GM23338 (cell line): ENCODE data around the gene BSND. TPM values are rescaled to one million over a fixed set of nuclear protein-coding genes. Genes with fewer than 3 reads are reported as not detected.

Experiments
- ATAC-seq: fragments of 200-7000 bp; cut with Tn5 transposase; 3 replicates; pipeline ENCODE4 v1.9.1; 2020
- DNase-seq: peaks from one replicate; pipeline ENCODE4 v3.0.0-alpha.2; 2015; ENCODE audit warnings: low spot score
- H2AFZ ChIP-seq: fragments of 200-600 bp; sonication (generic); 2 replicates; pipeline ENCODE4 v1.8.0; 2016; ENCODE audit warnings: antibody characterized with exemption, mild to moderate bottlenecking, moderate library complexity
- H3F3A ChIP-seq: fragments of 200-600 bp; sonication (generic); replicated peaks from 2 replicates; pipeline ENCODE4 v1.8.0; 2017; ENCODE audit warnings: antibody characterized with exemption, mixed run types, low read depth
- H3K27ac ChIP-seq: fragments of 200-600 bp; sonication (generic); 2 replicates; pipeline ENCODE4 v1.6.1; 2016; ENCODE audit warnings: low read depth
- H3K27me3 ChIP-seq: fragments of 200-600 bp; sonication (generic); 2 replicates; pipeline ENCODE4 v1.8.0; 2016; ENCODE audit warnings: mild to moderate bottlenecking, mixed run types, moderate library complexity; ENCODE audit not compliant: insufficient read depth
- H3K36me3 ChIP-seq: fragments of 200-600 bp; sonication (generic); 2 replicates; pipeline ENCODE4 v1.8.0; 2016; ENCODE audit warnings: mild to moderate bottlenecking; ENCODE audit not compliant: insufficient read depth
- H3K4me1 ChIP-seq: fragments of 200-600 bp; sonication (generic); 2 replicates; pipeline ENCODE4 v1.8.0; 2016; ENCODE audit warnings: mild to moderate bottlenecking, moderate library complexity; ENCODE audit not compliant: insufficient read depth
- H3K4me2 ChIP-seq: fragments of 200-600 bp; sonication (generic); 2 replicates; pipeline ENCODE4 v1.7.1; 2017; ENCODE audit warnings: mixed run types
- H3K4me3 ChIP-seq: fragments of 200-600 bp; sonication (generic); 2 replicates; pipeline ENCODE4 v1.6.1; 2016; ENCODE audit warnings: mixed run types
- H3K79me2 ChIP-seq: fragments of 200-600 bp; sonication (generic); replicated peaks from 2 replicates; pipeline ENCODE4 v1.8.0; 2017; ENCODE audit warnings: mild to moderate bottlenecking; ENCODE audit not compliant: insufficient read depth
- H3K9me2 ChIP-seq: fragments of 200-600 bp; sonication (generic); 2 replicates; pipeline ENCODE4 v1.8.0; 2017; ENCODE audit not compliant: insufficient read depth
- H4K20me1 ChIP-seq: fragments of 200-600 bp; sonication (generic); replicated peaks from 2 replicates; pipeline ENCODE4 v1.8.0; 2017; ENCODE audit warnings: mild to moderate bottlenecking; ENCODE audit not compliant: insufficient read depth
- H3K27ac Mint-ChIP-seq: 2 replicates; pipeline ENCODE4 v1.8.0; 2020; ENCODE audit warnings: inconsistent platforms, mild to moderate bottlenecking, moderate library complexity, mixed read lengths
- H3K27me3 Mint-ChIP-seq: 3 replicates; pipeline ENCODE4 v1.8.0; 2022; ENCODE audit warnings: low read depth, mild to moderate bottlenecking, moderate library complexity, mixed read lengths, inconsistent platforms; ENCODE audit not compliant: insufficient read depth, poor library complexity
- H3K36me3 Mint-ChIP-seq: 3 replicates; pipeline ENCODE4 v1.8.0; 2021; ENCODE audit warnings: low read depth, mild to moderate bottlenecking, inconsistent platforms, moderate library complexity, mixed read lengths
- H3K4me1 Mint-ChIP-seq: 3 replicates; pipeline ENCODE4 v1.8.0; 2020; ENCODE audit warnings: mild to moderate bottlenecking, inconsistent platforms, mixed read lengths
- H3K4me3 Mint-ChIP-seq: 3 replicates; pipeline ENCODE4 v1.8.0; 2021; ENCODE audit warnings: moderate library complexity, mild to moderate bottlenecking, inconsistent platforms, mixed read lengths
- H3K9me3 Mint-ChIP-seq: 3 replicates; pipeline ENCODE4 v1.8.0; 2020; ENCODE audit warnings: moderate library complexity, mild to moderate bottlenecking, inconsistent platforms, mixed read lengths
- polyA plus RNA-seq: library from polyadenylated mRNA; unstranded; fragments of >200 nt; fragmentation: Nextera tagmentation; extraction: Ambion mirVana; gene quantifications from 2 replicates; pipeline ENCODE4 v1.2.1, GENCODE V29; 2016
- total RNA-seq: library from RNA; depleted of rRNA; stranded (reverse); fragments of >200 nt; shearing (Covaris generic); gene quantifications from 2 replicates; pipeline ENCODE4 v1.2.3, GENCODE V29; 2014
- TF ChIP-seq, protein P1 (sequence below), 2 experiments: fragments of 200-600 bp in 1 of 2; sonication (generic) in 1 of 2; conservative IDR thresholded peaks; 2 replicates each; pipeline versions ENCODE4 v1.5.1 to v1.6.1; 2016 to 2017; ENCODE audit warnings: antibody characterized with exemption in 2 of 2, low read depth in 2 of 2, mild to moderate bottlenecking in 2 of 2, moderate library complexity in 1 of 2
- TF ChIP-seq, protein P2 (sequence below): fragments of 250-450 bp; sonication (Bioruptor Pico); IDR thresholded peaks from 2 replicates; pipeline ENCODE4 v1.5.0; 2020; ENCODE audit warnings: mild to moderate bottlenecking, moderate library complexity

BSND gene
- total and polyA plus RNA-seq, 2 experiments from 2014 or later: 0.55 to 1.4 TPM

GRCh38 chr1:55010887-55011217, 12.1 kb downstream of the BSND start:
- no peak overlapping the region for H3K4me3 Mint-ChIP-seq

More at GRCh38 chr1:55010887-55011217, 12.1 kb downstream of the BSND start:
- Histone ChIP-seq H3F3A (no peaks in the 10 kb centered on the region), H3K27me3 (no peaks in the 10 kb centered on the region), H3K36me3 (no peaks in the 10 kb centered on the region), H3K79me2 (no peaks in the 10 kb centered on the region), H3K27ac (no peak overlapping the region), H4K20me1 (no peaks in the 10 kb centered on the region), H3K4me2 (peak overlapping the region; percentile 64), H3K4me1 (peaks cover 16% of the 10 kb centered on the region; the same call in 1 of the 2 replicates), H3K4me3 (no peak overlapping the region), H2AFZ (no peak overlapping the region), H3K9me2 (no peaks in the 10 kb centered on the region)
- H3K4me1 Mint-ChIP-seq: peaks cover 15% of the 10 kb centered on the region
- H3K27me3 Mint-ChIP-seq: peaks cover 10% of the 10 kb centered on the region
- H3K9me3 Mint-ChIP-seq: peaks cover 17% of the 10 kb centered on the region
- peaks cover 9% of the 10 kb centered on the region for H3K36me3 Mint-ChIP-seq
- TF ChIP-seq, protein P1, sequence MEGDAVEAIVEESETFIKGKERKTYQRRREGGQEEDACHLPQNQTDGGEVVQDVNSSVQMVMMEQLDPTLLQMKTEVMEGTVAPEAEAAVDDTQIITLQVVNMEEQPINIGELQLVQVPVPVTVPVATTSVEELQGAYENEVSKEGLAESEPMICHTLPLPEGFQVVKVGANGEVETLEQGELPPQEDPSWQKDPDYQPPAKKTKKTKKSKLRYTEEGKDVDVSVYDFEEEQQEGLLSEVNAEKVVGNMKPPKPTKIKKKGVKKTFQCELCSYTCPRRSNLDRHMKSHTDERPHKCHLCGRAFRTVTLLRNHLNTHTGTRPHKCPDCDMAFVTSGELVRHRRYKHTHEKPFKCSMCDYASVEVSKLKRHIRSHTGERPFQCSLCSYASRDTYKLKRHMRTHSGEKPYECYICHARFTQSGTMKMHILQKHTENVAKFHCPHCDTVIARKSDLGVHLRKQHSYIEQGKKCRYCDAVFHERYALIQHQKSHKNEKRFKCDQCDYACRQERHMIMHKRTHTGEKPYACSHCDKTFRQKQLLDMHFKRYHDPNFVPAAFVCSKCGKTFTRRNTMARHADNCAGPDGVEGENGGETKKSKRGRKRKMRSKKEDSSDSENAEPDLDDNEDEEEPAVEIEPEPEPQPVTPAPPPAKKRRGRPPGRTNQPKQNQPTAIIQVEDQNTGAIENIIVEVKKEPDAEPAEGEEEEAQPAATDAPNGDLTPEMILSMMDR (conservative IDR thresholded peaks at IDR 0.05; ENCODE audit: low read depth in 2 of 2): peak; percentile 50 to 61
- TF ChIP-seq, protein P2, sequence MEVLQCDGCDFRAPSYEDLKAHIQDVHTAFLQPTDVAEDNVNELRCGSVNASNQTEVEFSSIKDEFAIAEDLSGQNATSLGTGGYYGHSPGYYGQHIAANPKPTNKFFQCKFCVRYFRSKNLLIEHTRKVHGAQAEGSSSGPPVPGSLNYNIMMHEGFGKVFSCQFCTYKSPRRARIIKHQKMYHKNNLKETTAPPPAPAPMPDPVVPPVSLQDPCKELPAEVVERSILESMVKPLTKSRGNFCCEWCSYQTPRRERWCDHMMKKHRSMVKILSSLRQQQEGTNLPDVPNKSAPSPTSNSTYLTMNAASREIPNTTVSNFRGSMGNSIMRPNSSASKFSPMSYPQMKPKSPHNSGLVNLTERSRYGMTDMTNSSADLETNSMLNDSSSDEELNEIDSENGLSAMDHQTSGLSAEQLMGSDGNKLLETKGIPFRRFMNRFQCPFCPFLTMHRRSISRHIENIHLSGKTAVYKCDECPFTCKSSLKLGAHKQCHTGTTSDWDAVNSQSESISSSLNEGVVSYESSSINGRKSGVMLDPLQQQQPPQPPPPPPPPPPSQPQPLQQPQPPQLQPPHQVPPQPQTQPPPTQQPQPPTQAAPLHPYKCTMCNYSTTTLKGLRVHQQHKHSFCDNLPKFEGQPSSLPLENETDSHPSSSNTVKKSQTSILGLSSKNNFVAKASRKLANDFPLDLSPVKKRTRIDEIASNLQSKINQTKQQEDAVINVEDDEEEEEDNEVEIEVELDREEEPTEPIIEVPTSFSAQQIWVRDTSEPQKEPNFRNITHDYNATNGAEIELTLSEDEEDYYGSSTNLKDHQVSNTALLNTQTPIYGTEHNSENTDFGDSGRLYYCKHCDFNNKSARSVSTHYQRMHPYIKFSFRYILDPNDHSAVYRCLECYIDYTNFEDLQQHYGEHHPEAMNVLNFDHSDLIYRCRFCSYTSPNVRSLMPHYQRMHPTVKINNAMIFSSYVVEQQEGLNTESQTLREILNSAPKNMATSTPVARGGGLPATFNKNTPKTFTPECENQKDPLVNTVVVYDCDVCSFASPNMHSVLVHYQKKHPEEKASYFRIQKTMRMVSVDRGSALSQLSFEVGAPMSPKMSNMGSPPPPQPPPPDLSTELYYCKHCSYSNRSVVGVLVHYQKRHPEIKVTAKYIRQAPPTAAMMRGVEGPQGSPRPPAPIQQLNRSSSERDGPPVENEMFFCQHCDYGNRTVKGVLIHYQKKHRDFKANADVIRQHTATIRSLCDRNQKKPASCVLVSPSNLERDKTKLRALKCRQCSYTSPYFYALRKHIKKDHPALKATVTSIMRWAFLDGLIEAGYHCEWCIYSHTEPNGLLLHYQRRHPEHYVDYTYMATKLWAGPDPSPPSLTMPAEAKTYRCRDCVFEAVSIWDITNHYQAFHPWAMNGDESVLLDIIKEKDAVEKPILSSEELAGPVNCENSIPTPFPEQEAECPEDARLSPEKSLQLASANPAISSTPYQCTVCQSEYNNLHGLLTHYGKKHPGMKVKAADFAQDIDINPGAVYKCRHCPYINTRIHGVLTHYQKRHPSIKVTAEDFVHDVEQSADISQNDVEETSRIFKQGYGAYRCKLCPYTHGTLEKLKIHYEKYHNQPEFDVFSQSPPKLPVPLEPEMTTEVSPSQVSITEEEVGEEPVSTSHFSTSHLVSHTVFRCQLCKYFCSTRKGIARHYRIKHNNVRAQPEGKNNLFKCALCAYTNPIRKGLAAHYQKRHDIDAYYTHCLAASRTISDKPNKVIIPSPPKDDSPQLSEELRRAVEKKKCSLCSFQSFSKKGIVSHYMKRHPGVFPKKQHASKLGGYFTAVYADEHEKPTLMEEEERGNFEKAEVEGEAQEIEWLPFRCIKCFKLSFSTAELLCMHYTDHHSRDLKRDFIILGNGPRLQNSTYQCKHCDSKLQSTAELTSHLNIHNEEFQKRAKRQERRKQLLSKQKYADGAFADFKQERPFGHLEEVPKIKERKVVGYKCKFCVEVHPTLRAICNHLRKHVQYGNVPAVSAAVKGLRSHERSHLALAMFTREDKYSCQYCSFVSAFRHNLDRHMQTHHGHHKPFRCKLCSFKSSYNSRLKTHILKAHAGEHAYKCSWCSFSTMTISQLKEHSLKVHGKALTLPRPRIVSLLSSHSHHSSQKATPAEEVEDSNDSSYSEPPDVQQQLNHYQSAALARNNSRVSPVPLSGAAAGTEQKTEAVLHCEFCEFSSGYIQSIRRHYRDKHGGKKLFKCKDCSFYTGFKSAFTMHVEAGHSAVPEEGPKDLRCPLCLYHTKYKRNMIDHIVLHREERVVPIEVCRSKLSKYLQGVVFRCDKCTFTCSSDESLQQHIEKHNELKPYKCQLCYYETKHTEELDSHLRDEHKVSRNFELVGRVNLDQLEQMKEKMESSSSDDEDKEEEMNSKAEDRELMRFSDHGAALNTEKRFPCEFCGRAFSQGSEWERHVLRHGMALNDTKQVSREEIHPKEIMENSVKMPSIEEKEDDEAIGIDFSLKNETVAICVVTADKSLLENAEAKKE (CRISPR knock-in tag): no peak
- ATAC-seq (peak; percentile 87), DNase-seq (peak; percentile 59)
- no peak overlapping the region for H3K27ac Mint-ChIP-seq
